NOMO-1 (cell line): ENCODE results near the gene SRD5A3.
A peak's percentile ranks its signal among the peaks of the same experiment; 100 is the strongest.
"Not testable (repeated sequence)": the region's sequence is repeated elsewhere in the genome, so short reads cannot be mapped to it uniquely, and the experiment has no call there.

ENCODE experiments used
- DNase-seq, 2 experiments: peaks; one replicate each; lab custom pipeline; 2025; ENCODE audit not compliant: unreplicated experiment in 2 of 2; lab: John Stamatoyannopoulos, UW

The SRD5A3 gene

GRCh38 chr4:55345054-55345453, 988 bp upstream of the SRD5A3 start:
- no peak for DNase-seq

DNA sequence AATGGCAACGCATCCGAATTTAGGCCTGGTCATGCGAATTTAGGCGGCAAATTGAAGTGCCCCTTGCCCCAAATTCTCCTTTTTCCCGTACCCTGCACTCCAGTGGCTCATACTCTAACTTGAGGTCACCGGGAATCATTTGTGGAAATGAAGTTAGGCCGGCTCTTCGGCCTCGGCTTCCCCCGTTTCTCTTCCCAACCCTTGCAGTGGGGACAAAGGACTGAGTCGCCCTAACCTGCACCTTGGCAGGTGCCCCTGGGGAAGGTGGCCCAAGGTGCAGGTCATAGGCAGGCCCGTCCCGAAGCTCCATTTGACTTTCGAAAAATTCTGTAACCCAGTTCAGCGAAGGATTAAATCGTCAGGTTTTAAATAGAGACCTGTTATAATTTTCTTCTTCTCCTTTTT, 811 bp downstream of the SRD5A3 start:
- no peak for DNase-seq

GRCh38 chr4:55347610-55348228, 1.7 kb downstream of the SRD5A3 start:
- DNase-seq, result peak; percentile 30 to 31

DNA sequence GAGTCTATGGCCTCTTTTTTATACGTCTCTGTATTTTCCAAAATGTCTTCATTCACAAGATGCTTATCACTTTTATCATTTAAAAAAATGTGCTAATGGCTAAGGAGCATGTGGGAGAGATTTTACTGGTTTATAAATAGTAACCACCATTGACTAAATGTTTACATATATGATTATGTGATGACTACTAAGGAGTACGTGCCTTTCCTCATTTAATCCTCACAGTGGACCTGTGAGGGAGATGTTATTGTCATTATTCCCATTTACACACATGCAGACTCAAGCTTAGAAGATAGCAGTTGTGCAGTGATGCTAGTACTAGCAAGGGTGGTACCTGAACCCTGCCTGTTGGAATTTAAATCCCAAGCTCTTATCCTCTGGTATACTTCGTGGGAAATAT, 2.4 kb downstream of the SRD5A3 start:
- DNase-seq, result no peak

- not testable (repeated sequence) for DNase-seq
Measured at GRCh38 chr4:55350870-55351269, 4.8 kb downstream of the SRD5A3 start.

DNA sequence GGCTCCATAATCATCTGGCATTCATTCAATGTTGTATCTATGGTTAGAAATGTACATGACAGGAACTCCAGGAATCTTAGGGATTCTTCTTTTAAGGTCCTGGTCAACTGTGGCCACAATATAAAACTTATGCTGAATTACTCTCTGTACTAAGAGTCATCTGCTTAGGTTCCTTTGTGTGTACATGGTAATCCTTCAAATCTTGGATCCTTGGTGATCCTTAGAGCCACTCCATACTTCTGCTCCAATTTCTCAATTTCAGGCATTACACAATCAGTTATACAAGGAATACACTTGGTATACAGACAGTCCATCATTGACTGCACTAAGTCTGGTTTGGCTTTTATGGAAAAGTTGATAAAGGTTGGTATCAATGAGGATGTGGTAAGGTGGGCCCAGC, 5.8 kb downstream of the SRD5A3 start:
- DNase-seq, result no peak

GRCh38 chr4:55352726-55353125, 6.7 kb downstream of the SRD5A3 start:
- no peak for DNase-seq

DNA sequence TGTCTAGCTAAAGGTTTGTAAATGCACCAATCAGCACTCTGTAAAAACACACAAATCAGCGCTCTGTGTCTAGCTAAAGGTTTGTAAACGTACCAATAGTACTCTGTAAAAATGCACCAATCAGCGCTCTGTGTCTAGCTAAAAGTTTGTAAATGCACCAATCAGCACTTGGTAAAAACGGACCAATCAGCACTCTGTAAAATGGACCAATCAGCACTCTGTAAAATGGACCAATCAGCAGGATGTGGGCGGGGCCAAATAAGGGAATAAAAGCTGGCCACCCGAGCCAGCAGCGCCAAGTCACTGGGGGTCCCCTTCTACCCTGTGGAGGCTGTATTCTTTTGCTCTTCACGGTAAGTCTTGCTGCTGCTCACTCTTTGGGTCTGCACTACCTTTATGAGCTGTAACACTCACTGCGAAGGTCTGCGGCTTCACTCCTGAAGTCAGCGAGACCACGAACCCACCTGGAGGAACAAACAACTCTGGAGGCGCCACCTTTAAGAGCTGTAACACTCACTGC, 7.2 kb downstream of the SRD5A3 start:
- not testable (repeated sequence) for DNase-seq

GRCh38 chr4:55354648-55355047, 8.6 kb downstream of the SRD5A3 start:
- no peak for DNase-seq

DNA sequence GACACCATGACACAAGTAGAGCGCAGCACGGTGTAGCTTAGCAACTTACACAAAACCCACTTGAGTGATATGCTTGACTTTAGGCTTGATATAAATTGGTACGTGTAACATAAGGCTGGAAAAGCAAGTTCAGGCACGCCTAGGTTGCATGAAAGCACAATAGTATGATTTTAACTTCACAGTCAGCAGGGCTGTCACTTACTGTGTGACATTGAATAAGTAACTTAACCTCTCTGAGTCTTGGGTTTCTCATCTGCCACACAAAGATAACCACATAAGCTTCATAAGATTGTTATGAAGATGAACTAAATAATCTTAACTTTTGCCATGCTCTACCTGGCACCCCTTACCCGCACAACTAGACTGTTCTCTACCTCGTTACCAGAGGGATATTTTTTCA, 9.5 kb downstream of the SRD5A3 start:
- no peak for DNase-seq

DNA sequence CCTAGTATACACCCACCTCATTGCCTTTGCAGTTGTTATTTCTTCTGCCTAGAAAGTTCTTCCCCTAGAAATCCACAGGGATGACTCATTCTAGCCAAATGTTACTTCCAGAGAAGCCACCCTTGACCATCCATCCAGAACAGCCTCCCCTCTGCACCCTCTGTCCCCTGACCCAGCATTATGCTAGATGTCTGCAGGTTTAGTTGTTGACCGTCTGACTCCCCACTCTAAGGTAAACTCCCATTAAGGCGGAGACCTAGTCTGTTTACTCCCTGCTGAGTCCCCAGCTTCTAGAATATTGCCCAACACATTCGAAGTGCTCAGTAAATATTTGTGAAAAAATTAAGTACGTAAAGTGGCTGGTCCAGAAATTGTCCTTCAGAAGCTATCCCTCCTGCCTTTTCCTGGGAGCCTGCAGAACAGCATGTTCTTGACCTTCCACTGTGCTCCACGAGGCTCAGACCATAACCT, 11.0 kb downstream of the SRD5A3 start:
- DNase-seq, result no peak

GRCh38 chr4:55358246-55358645, 12.2 kb downstream of the SRD5A3 start:
- no peak for DNase-seq

GRCh38 chr4:55358668-55359067, 12.6 kb downstream of the SRD5A3 start:
- peak; percentile 73 to 94 for DNase-seq

DNA sequence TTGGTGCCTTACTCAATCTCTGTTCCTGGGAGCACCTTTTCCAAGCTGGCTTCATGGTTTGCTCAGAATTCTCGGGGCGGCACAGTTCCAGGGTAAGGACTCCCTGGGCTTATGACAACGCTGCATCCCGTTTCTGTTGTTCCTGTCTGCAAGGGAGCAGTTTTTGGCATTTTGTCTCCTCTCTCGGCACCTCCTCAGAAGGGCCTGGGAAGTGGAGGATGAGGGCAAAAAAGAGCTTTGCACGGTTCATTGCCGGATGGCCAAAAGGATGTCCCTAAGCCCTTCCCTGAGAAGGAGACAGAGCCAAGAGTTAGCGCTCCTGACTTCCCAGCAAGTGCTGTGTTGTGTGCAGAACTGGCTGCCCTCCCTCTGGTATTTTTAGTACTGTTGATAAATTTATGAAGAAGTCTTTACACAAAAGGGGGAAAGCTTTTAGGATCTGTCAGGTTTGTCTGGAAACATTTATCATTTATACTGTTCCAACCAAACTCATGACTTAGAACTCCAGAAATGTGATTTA, 13.4 kb downstream of the SRD5A3 start:
- no peak for DNase-seq

GRCh38 chr4:55362938-55363337, 16.9 kb downstream of the SRD5A3 start:
- DNase-seq, result not testable (repeated sequence)

GRCh38 chr4:55363691-55364351, 17.8 kb downstream of the SRD5A3 start:
- no peak for DNase-seq

- DNase-seq, result no peak
Measured at GRCh38 chr4:55364691-55365344, 18.8 kb downstream of the SRD5A3 start.

- DNase-seq, result no peak
Measured at GRCh38 chr4:55365345-55365728, 19.3 kb downstream of the SRD5A3 start.

GRCh38 chr4:55366621-55367020, 20.6 kb downstream of the SRD5A3 start:
- DNase-seq, result no peak

DNA sequence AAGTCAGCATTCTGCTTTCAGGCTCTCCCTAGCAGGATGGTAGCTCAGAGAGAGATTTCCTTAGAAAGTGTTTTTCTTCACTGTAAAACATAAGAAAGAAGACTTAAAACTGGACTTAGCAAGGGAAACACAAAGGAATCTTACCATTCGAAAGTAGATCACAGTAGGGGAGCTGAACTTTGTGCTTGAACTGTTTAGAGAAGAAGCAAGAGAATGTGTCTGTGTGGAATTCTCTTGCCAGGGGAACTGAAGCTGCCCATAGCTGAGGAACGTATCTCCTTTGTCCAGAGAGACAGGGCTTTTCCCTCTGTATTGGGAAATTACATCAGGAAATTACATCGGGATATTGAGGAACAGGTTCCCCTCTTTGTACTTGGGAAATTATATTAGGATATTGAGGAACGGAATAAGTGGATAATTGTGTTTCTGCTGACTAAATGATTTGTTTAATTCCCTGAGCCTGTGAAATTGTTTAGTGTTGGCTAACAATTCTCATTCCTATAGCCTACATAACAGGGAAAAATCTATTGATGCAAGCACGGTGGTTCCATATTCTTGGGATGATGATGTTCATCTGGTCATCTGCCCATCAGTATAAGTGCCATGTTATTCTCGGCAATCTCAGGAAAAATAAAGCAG, 21.2 kb downstream of the SRD5A3 start:
- no peak for DNase-seq

- DNase-seq, result no peak
Measured at GRCh38 chr4:55369968-55370367, 23.9 kb downstream of the SRD5A3 start.
